B cell (primary cell): ENCODE measurements around the gene PRSS48. TPM values are rescaled to one million over a fixed set of nuclear protein-coding genes. Genes with fewer than 3 reads are reported as not detected.
"Not testable (repeated sequence)": the region's sequence is repeated elsewhere in the genome, so short reads cannot be mapped to it uniquely, and the experiment has no call there.

Experiments used
- ATAC-seq: fragments of 200-7000 bp; cut with Tn5 transposase; one replicate; pipeline ENCODE4 v1.10.0; 2021; ENCODE audit warnings: low read depth, mild to moderate bottlenecking, moderate number of reproducible peaks, moderate library complexity
- CTCF ChIA-PET: fragments of 350-600 bp; sonication (Branson Sonifier 250); formaldehyde crosslinking; loops from one replicate; lab custom pipeline; 2021; ENCODE audit warnings: antibody characterized with exemption, inconsistent platforms; lab: Charles Lee
- POLR2A ChIA-PET: fragments of 350-600 bp; sonication (Branson Sonifier 250); formaldehyde crosslinking; loops from one replicate; lab custom pipeline; 2021; ENCODE audit warnings: antibody characterized with exemption; lab: Charles Lee
- DNase-seq: peaks from one replicate; pipeline ENCODE4 v3.0.0; 2013
- H2AFZ ChIP-seq: 2 replicates; pipeline ENCODE4 v1.6.1; 2012; ENCODE audit warnings: mild to moderate bottlenecking, low read depth, low read length; ENCODE audit not compliant: insufficient read depth, poor library complexity, severe bottlenecking
- H3K27ac ChIP-seq, 2 donors: 1 replicate in 1 of 2; 2 replicates in 1 of 2; pipeline ENCODE4 v1.5.1; 2012 to 2013; ENCODE audit warnings: low read length in 2 of 2, mild to moderate bottlenecking in 2 of 2, moderate library complexity in 1 of 2
- H3K27me3 ChIP-seq, 4 experiments: fragments of 200-600 bp in 1 of 4; sonication (generic) in 1 of 4; replicated peaks in 1 of 4; 1 replicate in 2 of 4; 2 replicates in 2 of 4; pipeline versions ENCODE4 v1.6.1 to v1.7.0; 2013 to 2016; ENCODE audit warnings: low read length in 3 of 4, mild to moderate bottlenecking in 2 of 4, mixed read lengths in 1 of 4, moderate library complexity in 1 of 4; ENCODE audit not compliant: insufficient read depth in 4 of 4, control insufficient read depth in 3 of 4; ENCODE audit errors: control extremely low read depth in 1 of 4
- H3K36me3 ChIP-seq, 2 experiments: replicated peaks in 1 of 2; 1 replicate in 1 of 2; 2 replicates in 1 of 2; pipeline versions ENCODE4 v1.6.1 to v1.7.1; 2013; ENCODE audit warnings: low read length in 1 of 2; ENCODE audit not compliant: insufficient read depth in 2 of 2, control insufficient read depth in 1 of 2; ENCODE audit errors: control extremely low read depth in 1 of 2, extremely low read depth in 1 of 2
- H3K4me1 ChIP-seq, 2 donors: fragments of 200-600 bp in 1 of 2; sonication (generic) in 1 of 2; 1 replicate in 1 of 2; 2 replicates in 1 of 2; pipeline versions ENCODE4 v1.5.1 to v1.6.1; 2013 to 2017; ENCODE audit warnings: low read length in 2 of 2; ENCODE audit not compliant: control insufficient read depth in 2 of 2, insufficient read depth in 2 of 2
- H3K4me2 ChIP-seq: replicated peaks from 2 replicates; pipeline ENCODE3; 2012; ENCODE audit warnings: mild to moderate bottlenecking, low read depth, low read length; ENCODE audit not compliant: poor library complexity, severe bottlenecking
- H3K4me3 ChIP-seq, 5 experiments: fragments of 200-600 bp in 1 of 5; sonication (generic) in 1 of 5; 1 replicate in 3 of 5; 2 replicates in 2 of 5; pipeline versions ENCODE4 v1.5.1 to v1.7.0; 2011 to 2016; ENCODE audit warnings: low read length in 4 of 5, mild to moderate bottlenecking in 4 of 5, low read depth in 2 of 5, control low read depth in 1 of 5, moderate library complexity in 1 of 5; ENCODE audit not compliant: insufficient read depth in 1 of 5; ENCODE audit errors: control extremely low read depth in 1 of 5, extremely low read depth in 1 of 5
- H3K79me2 ChIP-seq: fragments of 200-600 bp; sonication (generic); one replicate; pipeline ENCODE4 v1.6.0; 2016; ENCODE audit warnings: low read length; ENCODE audit not compliant: control insufficient read depth, insufficient read depth
- H3K9ac ChIP-seq: fragments of 200-600 bp; sonication (generic); 2 replicates; pipeline ENCODE4 v1.6.1; 2017; ENCODE audit warnings: mild to moderate bottlenecking, low read length, moderate library complexity
- H3K9me3 ChIP-seq, 3 donors: one replicate each; pipeline versions ENCODE4 v1.6.1 to v1.7.1; 2013; ENCODE audit warnings: low read length in 2 of 3; ENCODE audit not compliant: control insufficient read depth in 2 of 3, insufficient read depth in 1 of 3; ENCODE audit errors: control extremely low read depth in 1 of 3
- H4K20me1 ChIP-seq: 2 replicates; pipeline ENCODE4 v1.6.0; 2012; ENCODE audit warnings: mild to moderate bottlenecking, low read length; ENCODE audit not compliant: insufficient read depth, control insufficient read depth, poor library complexity, severe bottlenecking
- H3K27ac Mint-ChIP-seq: one replicate; pipeline ENCODE4 v1.8.0; 2021; ENCODE audit warnings: mixed read lengths
- H3K27me3 Mint-ChIP-seq: one replicate; pipeline ENCODE4 v1.8.0; 2021; ENCODE audit warnings: mixed read lengths
- H3K4me1 Mint-ChIP-seq: one replicate; pipeline ENCODE4 v1.8.0; 2021; ENCODE audit warnings: mixed read lengths
- H3K4me3 Mint-ChIP-seq: one replicate; pipeline ENCODE4 v1.8.0; 2021; ENCODE audit warnings: mixed read lengths
- H3K9me3 Mint-ChIP-seq: one replicate; pipeline ENCODE4 v1.8.0; 2022; ENCODE audit warnings: mixed read lengths; ENCODE audit not compliant: insufficient read depth
- CTCF ChIP-seq: fragments of 200-600 bp; IDR thresholded peaks from one replicate; pipeline ENCODE4 v1.8.0; 2022; ENCODE audit warnings: antibody characterized with exemption, mild to moderate bottlenecking
- EZH2 ChIP-seq: IDR thresholded peaks from 2 replicates; pipeline ENCODE4 v1.6.1; 2012; ENCODE audit warnings: borderline replicate concordance, low read depth, mild to moderate bottlenecking, moderate library complexity, low read length; ENCODE audit not compliant: insufficient read depth, poor library complexity, severe bottlenecking
- WGBS: methylation state at CpG from one replicate; pipeline ENCODE4 v1.1.5; 2013; ENCODE audit warnings: missing lambda C conversion rate; ENCODE audit not compliant: insufficient coverage; 5-methylcytosine and 5-hydroxymethylcytosine counted together
- intact Hi-C: fragments of 100-400 bp; cut with micrococcal nuclease; formaldehyde crosslinking; loops from one replicate; pipeline ENCODE4 v1.10.0; 2022
- polyA plus RNA-seq: library from polyadenylated mRNA; depleted of rRNA; stranded (reverse); fragments of >200 nt; gene quantifications from 2 replicates; pipeline ENCODE4 v1.2.3, GENCODE V29; 2012
- total RNA-seq, 2 donors: library from RNA; stranded (reverse); fragments of 120-200 nt in 1 of 2; gene quantifications; 1 replicate in 1 of 2; 2 replicates in 1 of 2; pipeline versions ENCODE4 v1.2.3 to v1.2.4, GENCODE V29; 2013 to 2022

The PRSS48 gene
- total and polyA plus RNA-seq, 2 donors (not counting 1 experiment from before 2014, with no cell fraction given) = not detected

GRCh38 chr4:151321586-151321985, 44.6 kb downstream of the PRSS48 start:
- no peak for ATAC-seq
- CTCF ChIA-PET = no interaction called here
- no peaks in the 10 kb centered on the region for H3K36me3 ChIP-seq
- DNase-seq = no peak
- H3K4me2 ChIP-seq = no peak overlapping the region
- WGBS = no CpG with 5 or more reads among the region's 1 CpG
- TF ChIP-seq EZH2 (no peak), CTCF (no peak)
- H2AFZ ChIP-seq = no peak overlapping the region
- H3K27me3 Mint-ChIP-seq = peaks cover 58% of the 10 kb centered on the region
- H3K27ac ChIP-seq = no peak overlapping the region
- intact Hi-C loops = no loop called here
- no peaks in the 10 kb centered on the region for H3K9me3 Mint-ChIP-seq
- H3K9me3 ChIP-seq = peaks cover 0 to 3% (median 0%) of the 10 kb centered on the region in 3 donors
- POLR2A ChIA-PET = no interaction called here
- no peak overlapping the region for H3K4me3 Mint-ChIP-seq
- H3K9ac ChIP-seq = no peak overlapping the region
- H3K27me3 ChIP-seq = peaks cover 0 to 21% (median 13%) of the 10 kb centered on the region in 4 experiments
- H3K4me3 ChIP-seq = no peak overlapping the region
- no peaks in the 10 kb centered on the region for H3K79me2 ChIP-seq
- no peaks in the 10 kb centered on the region for H3K4me1 ChIP-seq
- no peak overlapping the region for H3K27ac Mint-ChIP-seq
- H3K4me1 Mint-ChIP-seq = peaks cover 11% of the 10 kb centered on the region
- no peaks in the 10 kb centered on the region for H4K20me1 ChIP-seq

- POLR2A ChIA-PET, H4K20me1 ChIP-seq, H3K4me2 ChIP-seq, H3K4me3 ChIP-seq, H2AFZ ChIP-seq, ATAC-seq, H3K79me2 ChIP-seq, H3K27ac Mint-ChIP-seq, DNase-seq, H3K4me1 ChIP-seq, CTCF ChIA-PET, H3K9me3 Mint-ChIP-seq, H3K27ac ChIP-seq, intact Hi-C loops, H3K9ac ChIP-seq, H3K9me3 ChIP-seq, H3K4me3 Mint-ChIP-seq, H3K36me3 ChIP-seq: not testable (repeated sequence)
- Mint-ChIP-seq H3K4me1 (peaks cover 11% of the 10 kb centered on the region), H3K27me3 (peaks cover 59% of the 10 kb centered on the region)
- H3K27me3 ChIP-seq = peaks cover 0 to 25% (median 13%) of the 10 kb centered on the region in 4 experiments
- WGBS = no CpG with 5 or more reads among the region's 4 CpGs
Observed at GRCh38 chr4:151322161-151322560, 45.2 kb downstream of the PRSS48 start.
